GM13976 (cell line): Measurements from ENCODE around the gene SLC44A2.

ENCODE experiments used
- DNase-seq: peaks from one replicate; pipeline ENCODE4 v3.0.0; 2012; ENCODE audit warnings: low spot score
- CTCF ChIP-seq: IDR thresholded peaks from 2 replicates; pipeline ENCODE4 v1.5.1; 2012; ENCODE audit warnings: borderline replicate concordance, mild to moderate bottlenecking; ENCODE audit not compliant: insufficient read depth; ENCODE audit errors: extremely low read depth, missing control alignments, control extremely low read depth
- in situ Hi-C: fragments of 300-500 bp; cut with MboI; formaldehyde crosslinking; loops from one replicate; pipeline ENCODE4 v1.12.0; 2022; ENCODE audit warnings: low sequenced_read_pairs, mixed read lengths, inconsistent platforms; ENCODE audit not compliant: unreplicated experiment

The SLC44A2 gene

GRCh38 chr19:10587022-10587838, 38.1 kb upstream of the SLC44A2 start, which contains the start of gene AP1M2:
TSS of gene AP1M2 (minus strand) at chr19:10587312. CDS start at chr19:10587231, 81 bp downstream.
- in situ Hi-C loops, result no loop called here
- no peak for DNase-seq
- TF ChIP-seq CTCF, result no peak

GRCh38 chr19:10587839-10588150, 37.6 kb upstream of the SLC44A2 start:
- no peak for TF ChIP-seq CTCF
- in situ Hi-C loops, result no loop called here
- DNase-seq, result no peak

- DNase-seq, result no peak
- TF ChIP-seq CTCF, result no peak
- in situ Hi-C loops, result no loop called here
Measured at GRCh38 chr19:10593148-10593547, 32.2 kb upstream of the SLC44A2 start.

- peak; percentile 53 for DNase-seq
- in situ Hi-C loops, result no loop called here
- TF ChIP-seq CTCF, result no peak
Measured at GRCh38 chr19:10593820-10594637, 31.3 kb upstream of the SLC44A2 start.

GRCh38 chr19:10600149-10600548, 25.2 kb upstream of the SLC44A2 start:
- no peak for TF ChIP-seq CTCF
- in situ Hi-C loops, result no loop called here
- no peak for DNase-seq

GRCh38 chr19:10601999-10602329, 23.4 kb upstream of the SLC44A2 start:
- TF ChIP-seq CTCF, result no peak
- no peak for DNase-seq
- in situ Hi-C loops, result no loop called here
